NCI-H2107 treated with DMSO at 0.1 percent for 48 hours (cell line): ENCODE results near the gene C6orf47.

Experiments
- DNase-seq: peaks from one replicate; lab custom pipeline; 2025; ENCODE audit not compliant: unreplicated experiment; lab: John Stamatoyannopoulos, UW

C6orf47 gene

DNA sequence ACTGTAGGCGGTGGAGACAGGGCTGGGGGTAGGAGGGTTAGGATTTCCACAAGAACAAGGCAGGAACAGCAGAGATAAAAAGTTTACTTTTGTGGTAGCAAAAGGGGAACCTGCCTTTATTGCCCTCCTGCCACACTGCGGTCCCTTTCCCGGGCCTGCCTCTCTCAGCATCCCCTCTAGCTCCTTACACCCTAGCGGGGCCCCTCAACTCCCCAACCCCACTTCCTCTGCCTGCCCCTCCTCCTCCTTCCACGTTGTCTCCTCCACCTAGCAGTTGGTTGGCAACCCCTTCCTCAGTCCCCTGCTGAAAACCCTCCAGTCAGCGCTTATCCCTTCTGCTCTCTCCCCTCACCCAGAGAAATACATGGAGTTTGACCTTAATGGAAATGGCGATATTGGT is 44.8 kb downstream of the C6orf47 start:
- DNase-seq: no peak

DNA sequence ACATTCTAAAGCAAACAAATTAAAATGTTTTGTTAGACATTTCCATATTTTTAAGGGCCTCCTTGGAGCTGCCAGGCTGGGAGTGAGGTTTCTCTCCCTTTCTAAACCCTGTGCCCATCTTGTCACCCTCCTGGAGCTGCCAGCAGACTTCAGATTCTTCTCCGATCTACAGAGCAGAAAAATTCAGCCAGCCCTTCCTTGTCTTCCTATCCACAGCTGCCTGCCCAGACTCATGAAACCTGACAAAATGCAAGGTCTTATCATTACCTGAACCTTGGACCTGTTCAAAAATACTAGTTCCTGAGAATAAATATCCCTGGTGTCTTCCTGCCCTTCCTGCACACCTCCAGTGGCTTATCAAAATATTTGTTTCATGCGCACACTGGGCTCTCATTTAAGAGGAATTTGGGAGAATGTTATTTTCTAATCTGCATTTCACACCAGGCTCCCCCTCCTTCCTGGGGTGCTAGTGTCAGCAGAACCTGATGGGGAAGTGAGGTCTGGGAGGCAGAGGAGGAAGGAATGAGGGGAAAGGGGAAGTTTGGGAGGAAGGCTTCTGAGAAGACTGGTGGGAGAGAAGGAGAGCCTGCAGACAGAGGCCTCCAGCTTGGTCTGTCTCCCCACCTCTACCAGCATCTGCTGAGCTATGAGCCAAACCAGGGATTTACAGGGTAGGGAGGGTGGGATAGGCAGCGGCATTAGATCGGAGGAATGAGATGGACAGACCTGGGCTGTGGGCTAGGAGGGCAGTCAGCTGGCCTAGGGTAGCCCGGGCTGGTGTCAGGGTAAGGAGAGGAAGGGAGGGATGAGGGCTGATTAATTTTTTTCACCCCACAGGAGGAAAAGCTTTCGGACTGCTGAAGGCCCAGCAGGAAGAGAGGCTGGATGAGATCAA is 45.6 kb downstream of the C6orf47 start, which contains the start of gene AIF1:
Gene AIF1 (plus strand): TSS at position 551 of the 895 bp plus-strand sequence. CDS start 96 bp downstream, at position 647.
- no peak for DNase-seq

DNA sequence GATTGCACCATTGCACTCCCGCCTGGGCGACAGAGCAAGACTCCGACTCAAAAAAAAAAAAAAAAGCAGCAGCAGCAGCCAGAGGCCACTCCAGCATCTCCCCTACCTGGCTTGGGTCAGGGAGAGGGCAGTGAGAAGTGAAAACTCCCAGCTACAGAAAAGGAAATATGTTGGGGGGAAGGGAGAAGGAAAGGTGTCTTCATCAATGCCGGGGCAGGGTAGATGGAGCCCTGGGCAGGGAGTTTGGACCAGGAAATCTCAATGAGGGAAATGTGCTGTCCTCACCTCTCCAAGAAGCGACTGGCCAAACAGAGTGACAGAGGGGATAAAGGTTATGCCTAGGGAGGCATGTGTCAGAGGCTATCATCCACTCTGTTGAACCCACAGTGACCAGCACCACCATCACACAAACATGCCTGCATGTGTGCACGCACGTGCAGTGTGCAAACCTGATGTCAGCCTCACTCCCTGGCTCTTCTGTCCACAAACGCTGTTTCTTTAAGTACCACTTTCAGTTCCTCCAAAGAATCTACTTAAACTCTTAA is 46.4 kb downstream of the C6orf47 start:
- no peak for DNase-seq

DNA sequence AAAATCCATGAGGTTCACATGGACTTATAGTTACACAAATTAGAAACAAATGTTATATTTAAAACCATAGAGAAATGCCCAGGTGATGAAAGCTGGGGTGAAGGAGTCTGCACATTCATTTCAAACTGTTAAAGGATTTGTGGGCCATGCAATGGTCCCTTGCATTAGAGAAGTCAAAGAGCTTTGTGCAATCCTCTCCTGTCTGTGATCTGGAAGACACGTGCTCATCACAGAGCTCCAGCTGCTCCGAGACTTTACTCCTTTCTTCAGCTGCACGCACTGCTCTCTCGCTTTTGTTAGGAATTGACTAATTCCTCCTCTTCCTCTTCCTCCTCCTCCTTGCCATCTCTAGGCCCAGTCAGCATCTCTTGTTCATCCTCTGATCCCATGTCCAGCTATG is 49.6 kb downstream of the C6orf47 start:
- DNase-seq: no peak

DNA sequence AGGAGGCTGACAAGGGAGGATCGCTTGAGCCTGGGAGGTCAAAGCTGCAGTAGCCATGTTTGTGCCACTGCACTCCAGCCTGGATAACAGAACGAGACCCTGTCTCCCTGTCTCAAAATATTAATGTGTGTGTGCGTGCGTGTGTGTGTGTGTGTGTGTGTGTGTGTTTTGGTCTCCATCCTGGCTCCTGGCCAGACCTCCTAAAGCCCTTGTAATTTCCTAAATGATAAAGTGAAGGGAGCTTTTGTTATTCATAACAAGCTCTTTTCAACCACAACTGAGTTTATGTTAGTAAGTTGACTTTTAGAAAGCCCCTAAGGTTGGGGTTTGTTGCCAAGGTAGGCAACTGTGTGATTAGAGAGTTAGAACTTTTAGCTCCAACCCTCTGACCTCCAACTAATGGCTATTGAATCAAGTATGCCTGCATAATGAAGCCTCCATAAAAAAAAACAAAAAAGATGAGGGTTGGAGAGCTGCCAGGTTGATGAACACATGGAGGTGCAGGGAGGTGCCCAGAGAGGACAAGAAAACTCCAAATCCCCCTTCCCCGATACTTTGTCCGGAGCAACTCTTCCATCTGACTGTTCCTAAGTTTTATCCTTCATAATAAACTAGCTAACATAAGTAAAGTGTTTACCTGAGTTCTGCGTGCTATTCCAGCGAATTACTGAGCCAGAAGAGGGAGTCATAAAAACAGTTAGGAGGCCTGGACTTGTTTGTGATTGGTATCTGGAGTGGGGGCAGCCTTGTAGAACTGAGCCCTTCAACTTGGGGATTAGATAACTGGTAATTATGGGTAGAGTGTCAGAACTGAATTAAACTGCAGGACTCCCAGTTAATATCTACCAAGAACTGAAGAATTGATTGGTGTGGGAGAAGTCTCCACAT is 50.8 kb downstream of the C6orf47 start:
- no peak for DNase-seq
